NCI-H2081 treated with DMSO at 0.1 percent for 48 hours (cell line): ENCODE data around the gene IGLON5.

Experiments used
- DNase-seq: peaks from one replicate; lab custom pipeline; 2025; lab: John Stamatoyannopoulos, UW

Gene IGLON5

DNA sequence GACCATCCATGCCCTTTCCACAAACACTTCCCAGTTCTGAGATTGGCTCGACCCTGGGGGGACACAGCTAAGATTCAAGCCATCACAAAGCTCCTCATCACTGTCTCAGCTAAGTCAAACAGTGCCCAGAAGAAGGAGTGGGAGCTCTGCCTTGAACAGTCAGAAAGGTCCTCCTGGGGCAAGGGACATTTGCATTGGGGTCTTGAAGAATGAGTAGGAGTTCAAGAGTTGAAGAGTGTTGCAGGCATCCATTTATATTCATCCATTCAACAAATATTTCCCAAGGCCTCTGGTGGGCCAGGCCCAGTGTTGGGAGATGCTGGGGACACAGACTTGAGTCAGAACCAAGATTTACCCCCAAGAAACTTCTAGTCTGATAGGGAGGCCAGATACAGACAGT lies 6.5 kb downstream of the IGLON5 start:
- no peak for DNase-seq

DNA sequence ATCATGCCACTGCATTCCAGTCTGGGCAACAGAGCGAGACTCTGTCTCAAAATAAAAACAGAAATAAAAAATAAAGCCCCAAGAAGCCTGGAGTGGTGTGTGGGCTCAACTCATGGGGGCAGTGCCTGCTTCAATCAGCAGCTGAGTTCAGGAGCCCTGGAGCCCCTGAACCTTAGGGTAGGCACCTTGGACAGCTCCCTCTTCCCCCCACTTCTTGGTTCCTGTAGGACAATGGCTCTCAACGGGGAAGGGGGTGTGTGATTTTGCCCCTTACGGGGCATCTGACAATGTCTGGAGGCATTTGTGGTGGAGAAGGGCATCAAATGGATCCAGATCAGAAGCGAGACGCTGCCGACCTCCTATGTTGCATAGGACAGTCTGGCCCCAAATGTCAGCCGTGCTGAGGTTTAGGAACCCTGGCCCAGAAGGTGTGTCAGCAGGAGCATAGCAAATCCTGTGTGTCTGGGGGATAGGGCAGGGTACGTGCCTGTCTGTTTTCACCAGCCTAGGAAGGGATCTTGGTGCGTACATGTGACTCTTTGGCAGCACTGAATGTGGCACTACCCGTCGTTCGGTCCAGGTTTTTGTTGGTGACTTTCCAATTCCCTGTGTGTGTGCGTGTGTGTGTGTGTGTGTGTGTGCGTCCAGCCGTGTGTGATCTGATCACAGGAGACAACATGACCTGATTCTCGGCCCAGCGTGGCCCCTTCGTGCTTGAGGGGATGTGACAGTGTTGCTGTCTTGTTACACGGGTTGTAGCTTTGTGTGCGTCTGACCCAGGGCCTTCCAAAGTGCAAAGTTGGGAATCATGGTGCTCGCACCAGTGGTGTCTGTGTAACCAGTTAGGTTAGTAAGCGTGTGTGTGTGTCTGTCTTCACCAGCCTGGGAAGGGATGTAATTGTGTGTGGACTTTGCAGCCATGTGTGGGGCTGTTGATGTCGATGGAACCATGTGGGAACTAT lies 7.5 kb downstream of the IGLON5 start:
- DNase-seq: no peak

DNA sequence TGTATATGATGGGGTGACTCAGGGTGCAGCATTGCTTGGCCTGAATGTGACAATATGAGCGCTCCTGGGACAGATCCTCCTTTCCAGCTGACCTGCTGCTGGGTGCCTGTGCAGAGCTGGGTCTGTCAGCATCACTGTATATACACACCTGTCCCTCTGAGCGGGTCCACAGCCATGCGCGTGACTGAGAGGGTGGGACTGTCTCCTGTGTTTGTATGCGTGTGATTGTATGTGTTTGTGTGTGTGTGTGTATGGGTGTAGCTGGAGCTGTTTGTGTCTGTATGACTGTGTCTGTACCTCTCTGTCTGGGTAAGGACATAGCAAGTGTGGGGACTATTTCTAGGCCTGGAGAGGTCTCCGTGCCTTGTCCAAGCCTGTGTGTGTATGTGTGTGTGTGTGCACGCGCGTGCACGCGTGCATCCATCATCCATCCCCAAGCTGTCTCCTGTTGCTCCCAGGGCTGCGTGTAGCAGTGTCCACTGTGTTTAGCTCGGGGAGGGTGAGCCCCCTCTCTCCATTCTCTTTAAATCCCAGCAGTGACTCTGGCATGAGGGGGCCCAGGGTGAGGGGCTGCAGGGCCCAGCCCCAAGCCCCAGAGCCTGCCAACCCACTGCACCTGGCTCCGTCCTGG lies 8.3 kb downstream of the IGLON5 start:
- DNase-seq: no peak

DNA sequence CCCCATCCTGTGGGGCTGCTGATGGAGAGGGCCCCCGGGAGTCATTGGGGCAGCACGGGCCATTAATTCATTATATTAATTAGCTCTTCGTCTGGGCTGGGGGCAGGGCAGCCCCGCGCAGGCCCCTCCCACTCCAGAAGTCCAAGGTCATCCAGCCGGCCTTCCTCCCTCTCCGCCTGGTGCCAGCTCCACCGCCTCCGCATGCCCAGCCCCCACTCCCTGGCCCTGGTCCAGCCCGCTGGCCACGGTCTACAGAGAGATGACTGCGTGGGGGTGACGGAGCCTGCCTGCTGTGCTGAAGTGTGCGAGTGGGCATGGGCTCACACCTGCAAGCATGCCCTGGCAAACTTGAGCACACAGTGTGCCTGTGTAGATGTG lies 8.8 kb downstream of the IGLON5 start:
- DNase-seq: no peak

DNA sequence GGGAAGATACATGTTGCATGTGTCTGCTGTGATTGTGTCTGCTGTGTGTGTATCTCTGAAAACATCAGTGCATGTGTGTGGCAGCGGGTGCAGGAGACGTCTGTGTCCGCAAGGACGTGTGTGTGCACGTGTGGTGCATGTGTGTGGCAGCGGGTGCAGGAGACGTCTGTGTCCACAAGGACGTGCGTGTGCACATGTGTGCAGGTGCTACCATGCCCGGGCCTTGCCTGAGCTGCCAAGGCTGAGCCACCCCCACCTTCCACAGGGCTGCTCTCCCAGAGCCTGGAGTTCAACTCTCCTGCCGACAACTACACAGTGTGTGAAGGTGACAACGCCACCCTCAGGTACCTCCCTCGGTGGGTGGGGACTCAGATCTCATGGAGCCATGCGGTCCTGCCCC lies 10.4 kb downstream of the IGLON5 start:
- DNase-seq: no peak

DNA sequence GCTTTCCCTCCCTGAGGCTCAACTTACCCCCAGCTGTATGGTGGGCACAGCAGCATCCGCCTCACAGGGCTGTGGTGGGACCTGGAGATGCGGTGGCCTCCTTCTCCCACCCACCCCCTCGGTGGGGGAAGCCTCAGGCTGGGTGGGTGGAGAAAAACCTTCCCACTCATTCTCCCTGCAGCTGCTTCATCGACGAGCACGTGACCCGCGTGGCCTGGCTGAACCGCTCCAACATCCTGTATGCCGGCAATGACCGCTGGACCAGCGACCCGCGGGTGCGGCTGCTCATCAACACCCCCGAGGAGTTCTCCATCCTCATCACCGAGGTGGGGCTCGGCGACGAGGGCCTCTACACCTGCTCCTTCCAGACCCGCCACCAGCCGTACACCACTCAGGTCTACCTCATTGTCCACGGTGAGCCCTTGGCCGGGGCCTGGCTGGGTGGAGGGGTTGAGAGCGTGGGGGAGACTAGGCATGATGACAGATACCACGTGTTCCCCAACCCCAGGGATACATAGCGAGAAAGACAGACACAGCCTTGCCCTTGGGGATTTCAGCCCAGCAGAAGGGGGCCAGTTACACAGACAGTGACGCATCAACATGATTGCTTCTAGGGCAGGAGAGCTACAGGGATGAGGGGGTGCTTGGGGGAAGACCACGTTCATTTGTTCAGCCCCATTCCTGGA lies 12.2 kb downstream of the IGLON5 start:
- no peak for DNase-seq

DNA sequence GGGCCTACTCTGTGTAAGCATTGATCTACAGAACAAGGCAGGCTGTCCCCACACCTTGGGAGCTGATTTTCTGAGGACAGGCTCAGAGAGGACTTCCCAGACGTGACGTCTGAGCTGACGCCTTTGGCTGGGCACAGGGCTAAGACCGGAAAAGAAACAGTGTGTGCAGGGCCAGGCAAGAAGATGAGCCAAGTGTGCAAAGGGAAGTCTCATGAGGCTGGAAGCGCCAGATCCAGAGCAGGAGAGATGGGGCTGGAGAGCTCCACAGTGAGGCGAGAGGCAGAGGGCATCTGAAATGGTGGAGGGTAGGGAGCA lies 12.7 kb downstream of the IGLON5 start:
- no peak for DNase-seq

DNA sequence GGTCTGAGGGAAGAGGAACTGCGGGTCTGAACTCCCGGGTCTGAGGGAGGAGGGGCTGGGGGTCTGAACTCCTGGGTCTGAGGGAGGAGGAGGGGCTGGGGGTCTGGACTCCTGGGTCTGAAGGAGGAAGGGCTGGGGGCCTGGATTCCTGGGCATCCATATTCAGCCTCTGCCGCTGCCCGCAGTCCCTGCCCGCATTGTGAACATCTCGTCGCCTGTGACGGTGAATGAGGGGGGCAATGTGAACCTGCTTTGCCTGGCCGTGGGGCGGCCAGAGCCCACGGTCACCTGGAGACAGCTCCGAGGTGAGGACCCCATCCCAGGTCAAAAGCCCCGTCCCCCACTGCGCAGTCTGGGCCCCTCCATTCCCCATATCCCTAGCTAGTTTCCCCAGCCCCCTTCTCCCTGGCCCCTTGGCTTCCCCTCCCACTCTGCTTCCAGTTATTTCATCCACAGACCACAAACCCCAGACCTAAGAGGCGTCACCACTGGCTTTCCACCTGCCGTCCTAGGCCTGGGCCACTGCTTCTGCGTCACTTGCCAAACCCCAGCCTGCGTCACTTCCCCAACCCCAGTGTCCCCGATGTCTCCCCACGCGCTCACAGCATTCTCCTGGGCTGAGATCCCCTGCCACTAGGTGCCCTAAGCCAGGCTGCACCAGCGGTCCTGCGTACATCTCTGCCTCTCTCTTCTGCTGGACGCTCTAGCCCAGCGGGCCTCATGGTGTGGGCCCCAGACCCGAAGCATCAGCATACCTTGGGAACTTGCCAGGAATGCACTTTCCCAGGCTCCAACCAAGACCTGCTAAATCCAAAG lies 13.9 kb downstream of the IGLON5 start:
- DNase-seq: no peak

DNA sequence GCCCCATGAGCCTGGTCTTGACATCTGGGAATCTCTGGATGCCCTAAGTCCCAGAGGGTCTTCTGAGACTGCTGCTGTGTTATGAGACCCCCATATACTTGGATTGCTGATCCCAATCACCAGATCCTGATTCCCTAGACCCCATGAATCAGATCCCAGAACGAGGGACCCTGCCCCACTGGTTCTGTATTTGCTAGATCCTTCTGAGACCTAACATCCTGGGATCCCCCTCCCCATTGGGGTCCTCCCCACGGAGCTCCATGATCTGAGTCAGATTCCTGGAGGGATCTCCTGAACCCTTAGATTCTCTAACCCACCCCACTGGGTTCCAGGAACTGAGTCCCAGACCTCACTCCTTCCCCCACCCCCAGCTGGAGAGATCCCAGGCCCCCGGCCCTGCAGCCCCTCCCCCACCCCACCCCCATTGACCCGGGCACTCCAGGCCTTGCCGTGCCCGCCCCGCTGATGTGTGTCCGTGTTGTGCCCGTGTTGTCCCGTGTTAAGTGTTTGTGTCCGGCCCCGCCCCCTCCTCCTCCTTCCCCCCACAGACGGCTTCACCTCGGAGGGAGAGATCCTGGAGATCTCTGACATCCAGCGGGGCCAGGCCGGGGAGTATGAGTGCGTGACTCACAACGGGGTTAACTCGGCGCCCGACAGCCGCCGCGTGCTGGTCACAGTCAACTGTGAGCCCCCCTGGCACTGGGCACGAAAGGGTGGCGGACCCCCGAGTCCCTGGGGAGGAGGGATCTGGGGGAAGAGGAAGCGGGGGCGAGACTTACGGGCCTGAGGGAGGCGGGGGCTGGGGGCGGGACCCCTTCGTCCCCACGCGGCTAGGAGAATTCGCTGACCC lies 15.0 kb downstream of the IGLON5 start:
- DNase-seq: no peak

DNA sequence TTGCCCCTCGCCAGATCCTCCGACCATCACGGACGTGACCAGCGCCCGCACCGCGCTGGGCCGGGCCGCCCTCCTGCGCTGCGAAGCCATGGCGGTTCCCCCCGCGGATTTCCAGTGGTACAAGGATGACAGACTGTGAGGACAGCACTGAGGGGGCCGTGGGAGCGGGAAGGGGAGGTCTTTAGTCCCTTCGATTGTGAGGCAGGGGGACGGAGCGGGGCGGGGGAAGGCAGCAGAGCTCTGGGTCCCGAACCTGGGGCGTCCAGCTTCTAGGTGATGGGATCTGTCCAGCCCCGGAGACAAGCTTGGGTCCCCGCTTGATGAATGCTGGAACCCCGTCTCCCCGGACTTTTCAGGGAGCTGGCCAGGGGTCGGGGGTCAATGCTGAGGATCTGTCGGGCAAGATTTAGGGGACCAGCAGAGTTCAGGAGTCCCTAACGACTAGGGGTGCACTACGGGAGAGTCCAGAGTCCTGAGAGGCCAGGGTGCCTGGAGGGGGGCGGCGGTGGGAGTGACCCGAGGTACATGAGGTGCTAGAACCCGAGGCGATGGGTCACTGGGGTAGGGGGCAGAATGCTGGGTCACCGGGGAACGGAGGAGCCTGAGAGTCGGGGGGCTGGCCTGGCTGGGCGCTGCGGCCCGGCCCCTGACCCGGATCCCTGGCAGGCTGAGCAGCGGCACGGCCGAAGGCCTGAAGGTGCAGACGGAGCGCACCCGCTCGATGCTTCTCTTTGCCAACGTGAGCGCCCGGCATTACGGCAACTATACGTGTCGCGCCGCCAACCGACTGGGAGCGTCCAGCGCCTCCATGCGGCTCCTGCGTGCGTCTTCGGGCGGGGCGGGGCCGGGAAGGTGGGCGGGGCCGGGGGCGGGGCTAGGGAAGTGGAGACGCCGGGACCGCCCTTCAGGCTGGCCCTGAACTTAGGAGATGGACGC lies 15.9 kb downstream of the IGLON5 start:
- DNase-seq: no peak

DNA sequence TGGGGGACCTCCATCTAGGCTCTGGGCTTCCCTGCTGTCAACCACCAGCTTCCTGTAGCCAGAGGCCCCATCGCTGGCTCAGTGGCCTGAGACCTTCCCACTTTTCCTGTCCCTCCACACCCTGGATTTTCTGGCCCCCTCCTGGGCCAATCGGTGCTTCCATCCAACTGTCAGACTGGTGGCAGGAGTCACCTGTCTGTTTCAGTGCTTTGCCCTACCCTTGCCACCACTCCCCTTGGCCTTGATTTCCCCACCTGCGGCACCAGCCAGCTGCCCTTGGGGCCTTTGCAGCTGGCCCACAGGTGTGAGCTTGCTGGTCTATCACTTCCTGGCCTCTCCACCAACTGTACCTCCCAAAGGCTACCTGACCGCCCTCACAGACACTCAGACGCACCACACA lies 18.0 kb downstream of the IGLON5 start:
- no peak for DNase-seq

DNA sequence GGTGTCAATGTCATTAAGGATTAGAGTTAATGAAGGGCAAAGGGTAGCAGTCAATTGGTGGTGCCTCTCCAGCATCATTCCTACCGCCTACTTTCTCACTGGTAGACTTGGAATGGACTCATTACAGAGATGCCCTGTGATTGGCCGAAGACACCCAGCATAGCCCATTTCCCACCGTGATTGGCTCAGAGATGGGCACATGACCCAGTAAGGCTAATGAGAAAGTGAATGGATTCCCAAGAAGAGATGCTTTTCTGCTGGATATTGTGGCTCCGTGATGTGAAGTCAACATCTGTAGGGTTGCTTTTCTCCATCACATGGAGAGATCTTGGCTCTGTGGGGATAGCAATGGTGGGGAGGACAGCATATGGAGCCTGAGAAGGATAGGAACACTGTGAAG lies 18.9 kb downstream of the IGLON5 start:
- no peak for DNase-seq

DNA sequence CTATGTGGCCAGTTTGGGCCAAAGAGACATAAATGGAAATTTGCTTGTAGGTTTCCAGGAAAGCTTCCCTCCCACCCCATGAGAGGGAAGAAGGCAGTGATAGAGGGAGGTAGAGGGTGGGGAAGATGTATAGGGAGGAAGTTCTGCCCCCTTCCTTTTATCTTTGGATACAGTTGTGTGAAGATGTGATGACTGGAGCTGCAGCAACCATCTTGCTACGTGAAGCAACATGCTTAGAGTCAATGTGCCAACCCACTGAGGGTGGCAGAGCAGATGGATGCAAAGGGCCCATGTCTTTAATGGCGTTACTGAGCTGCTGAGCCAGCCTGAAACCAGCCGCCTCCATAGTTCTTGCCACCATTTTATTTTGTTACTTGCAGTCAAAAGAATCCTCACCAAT lies 19.7 kb downstream of the IGLON5 start:
- no peak for DNase-seq

DNA sequence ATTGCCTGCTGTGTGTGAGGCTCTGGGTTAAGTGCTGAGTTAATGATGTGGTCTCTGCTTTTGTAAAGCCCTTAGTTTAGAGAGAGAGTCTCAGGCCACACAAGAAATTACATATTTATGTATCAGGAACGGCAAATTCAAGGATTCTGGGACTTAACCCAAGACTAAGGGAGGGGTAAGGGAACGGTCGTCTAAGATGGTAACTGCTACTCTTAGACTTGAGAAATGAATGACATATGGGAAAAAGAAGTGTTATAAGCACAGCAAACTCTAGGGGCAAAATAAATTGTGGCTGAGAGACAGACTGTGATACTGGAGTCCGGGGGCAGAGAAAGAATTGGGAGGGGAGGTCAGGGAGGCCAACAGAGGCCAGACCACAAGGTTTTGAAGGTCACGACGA lies 20.3 kb downstream of the IGLON5 start:
- no peak for DNase-seq

DNA sequence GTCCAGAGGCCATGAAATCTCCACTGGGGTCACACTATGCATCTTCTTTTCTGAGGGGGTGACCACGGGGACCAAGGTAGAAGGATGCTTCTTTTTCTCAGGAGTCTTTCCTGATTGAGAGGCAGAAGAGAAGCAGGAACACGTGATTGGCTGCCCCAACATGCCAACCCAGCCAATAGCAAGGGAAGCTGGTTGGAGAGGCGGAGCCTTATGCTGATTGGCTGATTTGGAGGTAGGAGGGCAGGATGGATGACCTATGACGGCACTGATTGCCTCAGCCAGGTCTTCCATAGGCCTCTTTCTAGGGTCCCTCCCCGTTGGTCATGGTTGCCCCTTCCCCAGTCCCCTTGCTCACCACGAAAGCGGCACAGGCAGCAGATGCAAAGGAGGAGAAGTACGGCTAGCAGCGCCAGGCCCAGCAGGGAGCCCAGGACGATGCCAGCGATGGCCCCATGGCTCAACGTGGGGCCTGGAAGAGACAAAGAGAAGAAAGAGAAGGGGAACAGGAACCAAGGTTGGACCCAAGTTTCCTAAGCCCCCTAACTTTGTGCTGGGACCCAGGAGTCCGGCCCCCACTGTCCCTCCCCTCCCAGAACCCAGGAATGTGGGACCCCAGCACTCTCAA lies 22.5 kb downstream of the IGLON5 start:
- DNase-seq: no peak

DNA sequence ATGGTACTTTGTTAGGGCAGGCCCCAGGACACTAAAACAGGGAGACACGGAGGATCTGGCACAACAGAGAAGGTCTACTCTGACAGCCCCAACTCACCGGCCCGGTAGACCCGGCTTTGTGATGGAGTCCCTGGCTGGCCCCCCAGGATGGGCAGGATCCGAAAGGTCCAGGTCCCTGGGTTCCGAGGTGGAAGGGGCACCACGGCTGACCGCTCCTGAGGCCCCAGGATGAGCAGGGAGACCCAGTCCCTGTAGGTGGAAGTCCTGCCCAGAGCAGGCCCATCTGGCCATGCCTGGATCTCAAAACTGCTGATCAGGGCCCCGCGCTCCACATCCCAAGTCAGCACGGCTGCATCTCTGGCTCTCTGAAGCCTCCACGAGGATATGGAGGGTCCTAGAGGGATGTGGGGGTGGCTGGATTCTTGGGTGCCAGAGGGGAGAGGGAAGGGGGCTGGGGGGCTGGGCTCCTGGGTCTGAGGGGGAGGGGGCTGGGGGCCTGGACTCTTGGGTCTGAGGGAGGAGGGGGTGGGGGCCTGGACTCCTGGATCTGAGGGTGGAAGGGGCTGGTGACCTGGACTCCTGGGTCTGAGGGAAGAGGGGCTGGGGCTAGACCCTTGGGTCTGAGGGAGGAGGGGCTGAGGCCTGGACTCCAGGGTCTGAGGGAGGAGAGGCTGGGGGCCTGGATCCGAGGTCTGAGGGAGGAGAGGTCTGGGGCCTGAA lies 25.9 kb downstream of the IGLON5 start:
- no peak for DNase-seq

DNA sequence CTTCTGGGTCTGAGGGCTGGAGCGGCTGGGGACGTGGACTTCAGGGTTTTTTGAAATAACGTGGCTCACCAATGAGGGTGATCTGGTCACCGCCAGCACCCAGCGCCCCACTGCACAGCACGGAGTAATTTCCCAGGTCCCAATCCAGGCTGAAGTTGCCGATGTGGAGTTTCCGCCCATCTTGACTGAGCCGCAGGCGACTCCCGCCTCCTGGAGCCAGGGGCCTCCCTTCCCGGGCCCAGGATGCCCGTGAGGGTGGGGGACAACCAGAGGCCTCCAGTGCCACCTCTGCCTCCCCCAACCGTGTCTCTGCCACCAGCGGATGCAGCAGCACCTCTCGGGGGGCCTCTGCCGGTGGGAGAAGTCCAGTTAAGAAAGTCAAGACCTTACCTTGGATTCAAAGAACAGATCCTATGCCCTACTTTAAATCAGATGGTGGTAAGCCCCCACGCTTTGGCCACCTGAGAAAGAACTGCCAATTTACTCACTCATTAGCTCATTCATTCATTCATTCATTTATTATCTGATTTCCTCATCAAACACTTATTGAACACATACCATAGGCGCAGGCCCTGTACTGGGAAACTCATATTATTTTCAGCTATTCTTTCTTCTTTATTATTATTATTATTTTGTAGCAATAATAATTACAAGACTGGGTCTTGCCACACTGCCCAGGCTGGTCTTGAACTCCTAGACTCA lies 26.6 kb downstream of the IGLON5 start:
- DNase-seq: no peak

DNA sequence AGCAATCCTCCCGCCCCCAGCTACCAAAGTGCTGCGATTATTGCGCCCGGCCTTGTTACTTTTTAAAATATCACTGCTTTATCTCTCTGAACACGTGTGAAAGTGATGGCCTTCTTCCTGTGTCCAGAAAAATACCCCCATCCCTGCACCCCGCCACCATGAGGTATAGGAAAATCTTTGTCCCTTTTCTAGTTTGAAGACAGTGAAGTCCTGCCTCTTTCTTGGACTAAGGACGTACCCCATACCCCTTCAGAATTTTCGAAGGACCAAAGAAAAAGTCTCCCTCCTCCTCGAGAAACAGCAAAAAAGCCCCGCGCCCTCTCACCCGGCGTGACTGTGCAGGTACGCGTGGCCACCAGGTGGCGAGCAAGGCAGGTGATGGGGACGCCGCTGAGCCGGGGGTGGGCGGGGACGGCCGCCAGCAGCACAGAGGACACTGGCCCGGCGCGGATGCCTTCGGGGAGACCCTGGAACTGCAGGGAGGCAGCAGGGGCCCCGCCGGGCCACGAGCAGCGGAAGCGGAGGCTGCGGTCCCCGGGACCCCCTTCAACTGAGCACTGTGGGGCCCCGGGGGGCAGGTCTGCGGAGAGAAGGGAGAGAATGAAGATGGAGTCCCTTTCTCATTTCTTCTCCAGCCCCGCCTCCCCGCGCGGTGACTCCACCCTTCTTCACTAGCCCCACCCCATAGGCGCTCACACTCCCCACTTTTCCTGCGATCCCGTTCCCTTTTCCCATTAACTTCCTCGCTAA lies 27.3 kb downstream of the IGLON5 start:
- no peak for DNase-seq
